GM10266 (cell line): ENCODE data around the gene CACUL1.

ENCODE experiments used
- DNase-seq: peaks from one replicate; pipeline ENCODE4 v3.0.0; 2012; ENCODE audit errors: extremely low spot score
- TF ChIP-seq, protein P1 (sequence below): IDR thresholded peaks from 2 replicates; pipeline ENCODE4 v1.5.1; 2012; ENCODE audit warnings: mild to moderate bottlenecking, low read depth; ENCODE audit not compliant: control insufficient read depth, insufficient read depth; ENCODE audit errors: missing control alignments

CACUL1 gene

DNA sequence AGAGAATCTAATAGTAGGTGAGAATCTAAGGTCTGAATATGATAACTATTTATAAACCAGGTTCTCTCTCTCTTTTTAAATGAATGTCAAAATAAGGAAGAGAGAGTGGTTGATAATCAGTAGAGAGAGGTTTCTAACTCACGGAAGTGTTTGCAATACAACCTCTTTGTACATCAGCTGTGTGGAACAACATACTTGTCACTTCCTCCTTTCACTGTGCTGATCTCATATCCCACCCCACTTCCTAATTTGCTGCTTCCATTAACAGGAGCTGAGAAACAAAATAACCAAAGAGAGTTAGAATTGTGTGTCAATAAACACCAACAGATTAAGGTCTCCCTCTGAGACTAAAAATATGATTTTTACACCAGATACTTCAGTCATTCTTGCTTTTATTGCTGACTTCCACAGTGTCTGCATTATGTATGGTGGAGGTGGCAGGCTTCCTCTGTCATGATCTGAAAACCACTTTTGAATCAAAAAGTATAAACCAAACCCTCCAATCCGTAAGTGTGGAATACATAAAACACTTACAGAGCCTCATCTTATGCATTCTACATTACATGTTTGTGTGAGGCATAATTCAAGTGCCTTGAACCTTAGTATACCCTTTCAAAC lies 25.0 kb downstream of the CACUL1 start:
- TF ChIP-seq, protein P1, sequence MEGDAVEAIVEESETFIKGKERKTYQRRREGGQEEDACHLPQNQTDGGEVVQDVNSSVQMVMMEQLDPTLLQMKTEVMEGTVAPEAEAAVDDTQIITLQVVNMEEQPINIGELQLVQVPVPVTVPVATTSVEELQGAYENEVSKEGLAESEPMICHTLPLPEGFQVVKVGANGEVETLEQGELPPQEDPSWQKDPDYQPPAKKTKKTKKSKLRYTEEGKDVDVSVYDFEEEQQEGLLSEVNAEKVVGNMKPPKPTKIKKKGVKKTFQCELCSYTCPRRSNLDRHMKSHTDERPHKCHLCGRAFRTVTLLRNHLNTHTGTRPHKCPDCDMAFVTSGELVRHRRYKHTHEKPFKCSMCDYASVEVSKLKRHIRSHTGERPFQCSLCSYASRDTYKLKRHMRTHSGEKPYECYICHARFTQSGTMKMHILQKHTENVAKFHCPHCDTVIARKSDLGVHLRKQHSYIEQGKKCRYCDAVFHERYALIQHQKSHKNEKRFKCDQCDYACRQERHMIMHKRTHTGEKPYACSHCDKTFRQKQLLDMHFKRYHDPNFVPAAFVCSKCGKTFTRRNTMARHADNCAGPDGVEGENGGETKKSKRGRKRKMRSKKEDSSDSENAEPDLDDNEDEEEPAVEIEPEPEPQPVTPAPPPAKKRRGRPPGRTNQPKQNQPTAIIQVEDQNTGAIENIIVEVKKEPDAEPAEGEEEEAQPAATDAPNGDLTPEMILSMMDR, result no peak
- peak; percentile 26 for DNase-seq

DNA sequence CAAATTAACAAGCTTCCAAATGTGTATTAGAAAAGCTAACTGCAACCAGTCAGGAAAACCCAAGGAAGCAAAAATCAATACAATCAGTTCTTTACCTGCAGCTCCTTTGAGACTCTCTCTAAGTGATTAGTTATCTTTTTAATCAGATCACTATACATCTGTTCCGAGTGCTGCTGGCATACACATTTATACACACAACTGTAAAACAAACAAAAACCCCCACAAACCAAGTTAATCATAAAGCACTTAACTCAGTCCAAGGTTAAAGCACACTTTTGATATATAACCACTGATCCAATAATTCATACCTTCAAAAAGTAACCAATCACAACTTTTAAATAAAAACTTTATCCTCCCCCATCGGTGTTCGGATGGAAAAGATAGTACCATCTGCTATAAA lies 25.6 kb downstream of the CACUL1 start:
- TF ChIP-seq, protein P1, result no peak
- no peak for DNase-seq

DNA sequence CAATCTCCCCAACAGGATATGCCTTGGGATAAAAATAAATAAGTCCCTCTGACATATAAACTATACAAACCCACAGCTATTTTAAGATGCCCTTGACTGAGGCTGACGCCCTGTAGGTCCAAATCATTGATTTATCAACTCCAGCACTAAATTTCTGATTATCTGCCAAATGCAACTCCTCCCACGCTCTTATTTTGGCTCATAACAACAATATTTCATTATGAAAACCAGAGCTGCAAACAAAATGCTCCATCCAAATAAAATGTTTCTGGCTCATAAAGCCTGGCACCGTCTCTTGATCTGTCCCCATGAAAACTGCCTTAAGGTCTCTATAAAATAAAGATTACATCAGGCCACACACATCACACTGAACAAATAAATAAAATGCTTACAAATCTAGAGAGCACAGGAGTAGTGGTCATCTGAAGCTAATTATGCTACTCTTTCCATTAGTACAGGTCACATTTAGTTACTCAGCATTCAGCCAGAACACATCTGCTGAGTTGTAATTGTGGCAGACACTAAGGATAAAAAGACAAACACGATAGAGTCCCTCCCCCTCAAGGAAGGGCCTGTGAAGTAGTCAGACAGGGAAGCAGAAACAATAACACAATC lies 28.8 kb downstream of the CACUL1 start:
- TF ChIP-seq, protein P1, result no peak
- DNase-seq, result no peak

DNA sequence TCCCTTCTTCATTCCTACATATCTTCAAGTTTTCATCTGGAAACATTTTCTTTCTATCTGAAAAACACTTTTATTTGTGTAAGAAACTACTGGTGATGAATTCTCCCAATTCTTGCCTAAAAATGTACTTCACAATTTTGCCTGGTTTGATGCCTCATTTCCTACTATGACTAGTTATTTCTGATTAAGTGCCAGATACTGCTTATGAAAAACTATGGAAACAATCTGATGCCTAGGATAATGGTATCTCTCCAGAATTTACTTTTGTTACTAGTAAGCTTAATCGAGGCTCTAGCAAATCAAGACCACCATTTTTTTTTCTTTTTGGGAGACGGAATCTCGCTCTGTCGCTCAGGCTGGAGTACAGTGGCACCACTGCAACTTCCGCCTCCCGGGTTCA lies 31.3 kb downstream of the CACUL1 start:
- TF ChIP-seq, protein P1, result no peak
- no peak for DNase-seq

DNA sequence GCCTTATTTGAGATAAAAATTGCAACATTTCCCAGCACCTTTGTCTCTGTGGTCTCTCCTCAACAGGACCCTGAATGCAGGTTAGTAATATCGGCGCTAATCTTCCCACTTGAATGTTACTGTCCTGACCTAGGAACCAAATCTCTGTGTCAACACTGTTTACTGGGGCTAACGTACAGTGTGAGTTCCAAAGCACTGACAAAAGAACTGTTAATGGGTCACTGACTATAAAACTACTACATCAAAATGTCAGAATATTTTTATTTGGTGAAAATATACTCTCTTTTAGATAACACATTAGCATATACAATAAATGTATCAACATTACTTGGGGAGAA lies 33.3 kb downstream of the CACUL1 start:
- no peak for DNase-seq
- TF ChIP-seq, protein P1, result no peak

DNA sequence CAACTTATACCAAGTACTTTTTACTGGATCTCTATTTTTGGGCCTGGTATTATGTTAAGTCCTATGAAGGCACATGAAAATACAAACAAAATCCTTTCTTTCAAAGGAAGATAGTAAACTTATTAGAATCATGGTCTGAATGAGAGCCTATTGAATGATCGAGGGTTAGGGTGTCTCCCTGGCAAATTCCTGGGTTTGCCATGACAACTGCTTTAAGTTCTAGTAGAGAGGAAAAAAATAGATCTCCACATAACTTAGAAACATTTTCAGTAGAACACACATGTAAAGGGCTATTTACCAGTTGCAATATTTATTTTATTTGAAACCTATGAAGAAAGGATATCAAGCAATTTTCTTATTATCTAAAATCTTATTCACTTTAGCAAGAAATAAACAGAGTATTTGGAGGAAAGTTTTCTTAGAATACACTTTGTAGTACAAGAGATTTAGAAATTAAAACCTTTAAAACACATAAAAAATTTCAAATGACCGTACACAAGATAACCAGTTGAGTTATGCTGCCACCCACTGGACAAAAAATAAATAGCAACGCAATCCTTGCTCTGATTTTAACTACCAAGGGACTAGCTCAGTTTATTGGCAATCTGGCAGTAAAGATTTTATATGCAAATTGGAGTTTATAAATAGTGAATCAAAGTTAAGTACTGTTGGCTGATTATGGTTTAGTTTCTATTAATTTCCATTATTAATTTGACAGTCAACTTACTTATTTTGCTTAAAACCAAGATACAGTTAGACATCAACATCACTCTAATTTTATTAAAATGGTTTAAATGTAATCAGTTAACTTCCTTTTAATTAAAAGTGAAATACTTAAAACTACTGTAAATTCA lies 33.9 kb downstream of the CACUL1 start:
- TF ChIP-seq, protein P1, result peak; percentile 77

DNA sequence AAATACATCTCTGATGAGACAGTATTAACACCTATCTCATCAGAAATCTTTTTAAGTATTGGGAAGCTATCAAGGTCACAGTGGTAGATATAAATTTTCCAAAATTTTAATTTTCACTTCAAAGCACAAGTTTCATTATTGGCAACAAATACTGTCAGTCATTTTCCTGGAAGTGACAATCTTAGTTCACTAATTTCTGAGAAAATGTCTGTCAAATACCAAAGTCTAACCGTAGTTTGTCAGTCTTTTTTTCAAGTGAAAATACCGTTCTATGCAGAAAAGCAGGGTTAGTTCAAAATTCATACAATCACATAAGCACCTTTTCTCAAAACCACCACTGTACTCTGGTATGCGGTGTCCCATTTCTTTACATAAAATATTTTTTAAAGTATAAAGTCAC lies 40.4 kb downstream of the CACUL1 start:
- TF ChIP-seq, protein P1, result no peak

More for the DNA sequence above, 33.9 kb downstream of the CACUL1 start:
- peak; percentile 30 for DNase-seq

More for the DNA sequence above, 40.4 kb downstream of the CACUL1 start:
- DNase-seq, result no peak
